NCI-H748 treated with DMSO at 0.1 percent for 48 hours (cell line): ENCODE results near the gene MDN1.
"Not testable (repeated sequence)": the region's sequence is repeated elsewhere in the genome, so short reads cannot be mapped to it uniquely, and the experiment has no call there.

Experiments used
- DNase-seq: peaks from one replicate; lab custom pipeline; 2025; lab: John Stamatoyannopoulos, UW

The MDN1 gene

DNA sequence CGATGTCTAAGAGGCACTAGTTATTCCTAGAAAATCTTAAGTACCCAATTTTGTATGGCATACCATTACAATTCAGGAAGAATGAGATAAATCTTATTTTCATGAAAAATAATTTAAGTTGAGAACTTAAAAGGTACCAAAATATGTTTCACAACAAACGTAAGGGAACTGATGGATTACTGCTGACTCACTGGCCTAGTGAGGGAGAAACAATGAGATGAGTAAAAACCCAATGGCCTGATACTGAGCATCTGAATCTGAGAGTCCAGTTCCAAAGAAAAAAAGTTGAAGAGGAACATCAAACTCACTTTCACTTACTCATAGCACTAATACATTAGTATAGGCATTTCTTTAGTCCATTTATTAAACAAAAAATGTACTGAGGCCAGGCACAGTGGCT lies 56.0 kb downstream of the MDN1 start:
- no peak for DNase-seq

- DNase-seq = no peak
These were observed 60.8 kb downstream of the MDN1 start for GRCh38 chr6:89758830-89759229.

DNA sequence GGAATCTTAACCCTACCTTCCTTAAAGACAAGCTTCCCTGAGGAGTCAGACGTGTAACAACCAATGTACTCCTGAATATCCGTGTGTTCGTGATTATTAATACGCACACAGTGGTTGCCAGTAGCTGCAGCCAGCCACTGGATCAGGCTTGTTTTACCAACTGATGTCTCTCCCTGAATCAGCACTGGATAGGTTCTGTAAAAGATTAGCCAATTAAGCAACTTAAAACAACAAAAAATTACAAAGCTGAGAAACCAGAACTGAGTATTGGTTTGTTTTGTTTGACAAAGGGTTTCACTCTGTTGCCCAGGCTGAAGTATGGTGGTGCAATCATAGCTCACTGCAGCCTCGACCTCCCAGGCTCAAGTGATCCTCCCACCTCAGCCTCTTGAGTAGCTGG lies 69.3 kb downstream of the MDN1 start:
- DNase-seq = no peak

- DNase-seq = no peak
These were observed 69.7 kb downstream of the MDN1 start for GRCh38 chr6:89749918-89750317.

DNA sequence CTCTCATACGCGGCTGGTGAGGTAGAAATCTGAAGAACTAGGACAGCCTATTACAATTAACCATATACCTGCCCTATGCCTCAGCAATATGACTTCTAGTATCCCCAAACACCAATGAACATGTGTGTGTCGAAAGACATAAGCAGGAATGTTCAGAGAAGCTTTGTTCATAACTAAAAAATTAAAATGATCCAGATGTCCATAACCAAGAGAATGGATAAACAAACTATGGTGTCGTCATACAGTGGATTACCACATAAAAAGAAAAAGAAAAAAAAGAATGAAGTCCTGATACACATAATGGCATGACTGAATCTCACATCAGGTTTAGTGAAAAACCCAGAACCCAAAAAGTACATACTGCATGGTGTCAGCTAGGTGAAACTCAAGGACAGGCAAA lies 73.9 kb downstream of the MDN1 start:
- DNase-seq = no peak

DNA sequence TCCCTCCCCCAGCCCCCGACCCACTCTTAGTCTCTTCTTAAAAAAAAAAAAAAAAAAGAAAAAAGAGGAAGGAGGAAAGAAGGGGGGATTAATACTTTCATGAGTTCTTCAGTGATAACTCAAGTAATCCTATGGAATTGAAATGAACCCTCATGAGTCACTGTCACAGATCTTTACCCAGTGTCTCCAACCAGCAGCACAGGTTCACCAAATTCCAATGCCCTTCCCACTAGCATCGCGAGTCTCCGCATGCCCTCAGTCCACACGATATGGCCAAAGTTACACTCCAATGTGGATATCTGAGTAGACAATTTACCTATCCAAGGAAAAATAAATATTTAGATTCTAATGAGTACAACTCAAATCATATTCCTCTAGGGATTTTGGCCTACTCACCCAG lies 74.5 kb downstream of the MDN1 start:
- DNase-seq = no peak

DNA sequence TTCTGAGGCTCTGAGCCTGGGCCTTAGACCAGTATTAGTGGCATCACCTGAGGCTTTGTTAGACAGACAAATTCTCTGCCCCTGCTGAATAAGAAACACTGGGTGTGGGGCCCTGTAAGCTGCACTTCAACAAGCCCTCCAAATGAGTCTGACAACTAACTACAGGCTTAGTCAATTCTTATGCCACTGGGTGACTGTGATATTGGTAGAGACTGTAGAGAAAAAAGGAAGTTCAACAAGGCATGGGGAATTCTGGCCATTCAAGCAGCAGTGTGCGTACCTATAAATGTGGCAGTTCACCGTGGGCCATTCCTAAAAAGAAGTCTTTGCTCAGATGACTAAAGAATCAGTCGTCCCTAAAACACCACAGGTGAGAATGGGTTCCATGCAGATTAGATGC lies 82.7 kb downstream of the MDN1 start:
- DNase-seq = no peak

DNA sequence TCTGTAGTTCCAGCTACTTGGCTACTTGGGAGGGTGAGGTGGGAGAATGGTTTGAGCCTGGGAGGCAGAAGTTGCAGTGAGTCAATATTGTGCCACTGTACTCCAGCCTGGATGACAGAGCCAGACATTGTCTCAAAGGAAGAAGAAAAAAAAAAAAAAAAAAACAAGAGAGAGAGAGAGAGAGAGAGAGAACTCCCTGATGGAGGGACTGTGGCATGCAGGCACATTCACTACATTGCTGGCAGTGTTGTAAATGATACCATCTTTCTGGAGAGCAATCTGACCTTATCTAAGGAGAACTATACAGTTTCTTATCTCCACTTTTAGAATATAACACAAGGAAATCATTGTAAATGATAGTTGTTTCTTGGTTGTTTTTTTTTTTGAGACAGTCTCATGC lies 85.1 kb downstream of the MDN1 start:
- DNase-seq = no peak

DNA sequence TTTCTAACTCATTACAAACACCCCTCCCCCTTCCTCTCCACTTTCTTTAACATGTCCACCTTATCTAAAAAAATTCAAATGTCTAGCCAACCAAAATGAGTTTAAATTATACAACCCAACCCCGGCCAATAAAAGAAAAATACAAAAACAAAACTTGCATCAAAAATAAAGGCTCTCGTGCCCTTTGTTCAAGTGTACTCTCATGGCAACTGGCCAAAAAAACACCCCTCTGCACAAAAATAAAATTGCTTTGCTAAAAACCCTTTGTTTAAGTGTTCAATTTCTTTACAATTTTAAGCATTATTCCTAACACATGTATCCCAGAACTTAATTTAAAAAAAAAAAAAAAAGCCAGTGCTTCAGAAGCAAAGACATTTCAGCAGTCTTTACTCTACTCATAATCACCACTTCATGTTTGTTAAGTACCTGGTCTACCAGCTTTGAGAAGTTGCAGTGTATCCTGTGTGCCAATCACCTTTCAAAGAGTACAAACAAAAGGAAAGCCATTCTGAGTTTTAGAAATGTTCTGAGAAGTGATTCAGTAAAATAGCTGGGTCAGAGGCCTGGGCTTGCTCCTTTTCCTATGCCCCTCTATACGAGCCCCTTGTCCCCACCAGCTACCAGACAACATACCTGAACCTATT lies 87.5 kb downstream of the MDN1 start:
- no peak for DNase-seq

DNA sequence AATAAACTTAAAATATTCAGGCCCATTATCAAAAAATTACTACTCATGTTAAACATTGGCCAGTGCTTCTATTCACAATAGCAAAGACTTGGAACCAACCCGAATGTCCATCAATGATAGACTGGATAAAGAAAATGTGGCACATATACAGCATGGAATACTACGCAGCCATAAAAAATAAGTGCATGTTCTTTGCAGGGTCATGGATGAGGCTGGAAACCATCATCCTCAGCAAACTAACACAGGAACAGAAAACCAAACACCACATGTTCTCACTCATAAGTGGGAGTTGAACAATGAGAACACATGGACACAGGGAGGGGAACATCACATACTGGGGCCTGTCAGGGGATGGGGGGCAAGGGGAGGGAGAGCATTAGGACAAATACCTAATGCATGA lies 88.3 kb downstream of the MDN1 start:
- not testable (repeated sequence) for DNase-seq

- DNase-seq = no peak
These were observed 89.8 kb downstream of the MDN1 start for GRCh38 chr6:89729818-89730217.

DNA sequence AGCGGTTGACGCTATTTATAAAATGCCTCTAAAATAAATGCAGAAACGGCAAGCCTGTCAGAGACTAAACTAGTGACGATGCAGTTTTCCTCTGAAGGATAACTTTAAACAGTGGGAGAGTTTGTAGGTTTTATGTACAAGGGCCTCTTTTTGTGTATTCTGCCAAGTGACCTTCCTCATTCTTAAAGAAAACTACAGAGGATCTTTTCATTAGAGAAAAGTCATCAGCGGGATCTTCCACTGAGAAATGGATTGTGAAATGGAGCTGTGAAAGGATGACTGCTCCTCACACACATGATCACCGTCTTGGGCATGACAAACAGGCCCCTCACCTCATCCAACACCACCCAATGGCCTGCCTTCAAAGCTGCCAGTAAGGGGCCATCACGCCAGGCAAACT lies 92.1 kb downstream of the MDN1 start:
- DNase-seq = no peak

- no peak for DNase-seq
These were observed 94.6 kb downstream of the MDN1 start for GRCh38 chr6:89724981-89725380.

DNA sequence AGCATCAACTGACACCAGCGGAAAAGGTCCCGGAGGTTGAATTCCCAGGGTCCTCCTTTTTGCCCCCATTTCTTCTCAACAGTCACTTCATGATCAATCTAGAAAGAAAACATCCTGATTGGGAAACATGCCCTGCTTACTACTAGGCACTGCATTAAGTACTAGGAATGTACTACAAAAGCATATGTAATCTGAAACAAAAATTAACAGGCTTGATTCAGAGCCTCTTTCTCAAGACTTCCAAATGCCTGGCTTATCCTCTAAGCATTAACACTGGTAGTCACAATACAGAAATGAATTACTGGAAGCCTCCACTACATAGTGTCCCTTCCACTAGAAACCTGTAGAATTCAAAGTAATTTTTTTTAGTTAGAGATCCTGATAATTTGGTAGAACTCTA lies 96.5 kb downstream of the MDN1 start:
- DNase-seq = no peak

DNA sequence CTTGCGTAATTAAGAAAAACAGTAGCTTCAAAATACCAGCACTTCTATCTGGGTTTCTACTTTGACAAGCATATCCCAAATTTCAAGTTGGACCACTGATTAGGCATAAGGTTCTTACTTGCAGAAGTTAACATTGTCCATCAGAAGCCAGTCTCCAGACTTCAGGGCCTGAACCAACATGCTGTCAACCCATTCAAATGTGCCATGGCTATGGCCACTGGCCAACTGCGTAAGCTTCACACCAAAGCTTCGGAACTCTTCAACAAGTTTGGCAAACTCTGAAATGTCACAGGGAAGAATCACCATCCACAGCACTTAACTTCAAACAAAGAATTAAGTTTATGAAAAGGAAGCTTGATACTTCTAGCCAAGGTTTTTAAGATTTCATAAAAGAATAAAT lies 103.1 kb downstream of the MDN1 start:
- DNase-seq = no peak

DNA sequence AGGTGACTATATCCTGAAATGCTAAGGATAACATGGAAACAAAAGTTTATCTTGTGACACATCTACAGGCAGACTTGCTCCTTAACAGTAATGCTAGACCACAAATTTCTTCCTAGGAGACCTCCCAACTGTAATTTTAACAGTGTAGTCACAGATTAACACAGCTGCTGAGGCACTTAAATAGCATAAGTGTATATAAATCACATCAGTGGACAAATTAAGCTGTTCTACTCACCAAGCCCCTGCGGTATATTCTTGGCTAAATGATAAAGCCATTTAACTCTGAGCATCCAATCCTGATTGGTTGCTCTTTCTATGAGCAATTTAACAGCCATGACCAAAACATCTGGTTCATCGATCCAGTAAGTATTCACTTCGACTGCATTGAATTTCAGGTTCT lies 107.8 kb downstream of the MDN1 start:
- DNase-seq = no peak

DNA sequence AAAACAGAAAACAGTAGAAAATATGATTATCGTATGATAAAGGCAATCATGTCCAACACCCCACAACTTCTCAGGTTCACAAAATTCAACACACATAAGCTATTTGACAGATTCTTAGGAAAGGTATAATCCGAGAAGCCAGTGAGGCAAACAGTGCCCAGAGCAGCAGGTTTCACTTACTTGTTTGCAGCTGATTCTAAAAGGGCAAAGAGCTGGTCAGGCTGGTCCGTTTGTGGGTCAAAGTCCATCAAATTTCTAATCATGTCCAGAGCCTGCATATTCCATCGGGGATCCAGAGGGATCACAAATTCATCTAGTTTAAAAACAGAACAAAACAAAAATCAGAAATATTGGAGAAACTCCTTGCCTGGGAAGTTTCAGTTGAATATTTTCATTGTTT lies 111.3 kb downstream of the MDN1 start:
- no peak for DNase-seq

- no peak for DNase-seq
These were observed 111.8 kb downstream of the MDN1 start for GRCh38 chr6:89707766-89708165.

- no peak for DNase-seq
These were observed 113.5 kb downstream of the MDN1 start for GRCh38 chr6:89706121-89706520.

GRCh38 chr6:89703292-89703691 lies 116.3 kb downstream of the MDN1 start:
- no peak for DNase-seq

DNA sequence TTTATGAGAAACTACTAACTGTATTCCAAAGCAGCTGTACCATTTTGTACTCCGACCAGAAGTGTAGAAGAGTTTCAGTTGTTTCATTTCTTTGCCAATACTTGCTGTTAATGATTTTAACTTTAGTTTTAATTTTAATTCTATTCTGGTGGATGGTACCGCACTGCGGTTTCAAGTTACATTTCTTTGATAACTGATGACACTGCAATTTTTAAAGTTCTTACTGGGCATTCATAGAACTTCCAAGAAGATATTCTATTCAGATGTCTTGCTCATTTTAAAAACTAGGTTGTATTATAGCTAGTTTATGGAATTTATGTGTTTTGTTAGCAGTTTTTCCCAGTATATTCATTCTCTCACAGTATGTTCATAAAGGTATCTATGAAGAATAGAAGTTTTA lies 117.2 kb downstream of the MDN1 start:
- DNase-seq = no peak

- DNase-seq = no peak
These were observed 123.9 kb downstream of the MDN1 start for GRCh38 chr6:89695667-89696066.

DNA sequence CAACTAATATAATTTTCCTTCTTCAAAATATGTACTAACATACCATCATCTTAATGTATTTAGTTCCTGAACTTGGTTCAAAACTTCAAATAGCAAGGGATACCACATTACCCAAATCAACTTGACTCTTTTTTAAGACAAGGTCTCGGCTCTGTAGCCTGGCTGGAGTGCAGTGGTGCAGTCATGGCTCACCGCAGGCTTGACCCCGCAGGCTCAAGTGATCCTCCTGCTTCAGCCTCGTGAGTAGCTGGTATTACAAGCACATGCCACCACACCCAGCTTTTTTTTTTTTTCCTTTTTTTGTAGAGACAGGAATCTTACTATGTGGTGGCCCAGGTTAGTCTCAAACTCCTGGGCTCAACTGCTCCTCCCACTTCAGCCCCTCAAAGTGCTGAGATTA lies 125.2 kb downstream of the MDN1 start:
- DNase-seq = no peak

DNA sequence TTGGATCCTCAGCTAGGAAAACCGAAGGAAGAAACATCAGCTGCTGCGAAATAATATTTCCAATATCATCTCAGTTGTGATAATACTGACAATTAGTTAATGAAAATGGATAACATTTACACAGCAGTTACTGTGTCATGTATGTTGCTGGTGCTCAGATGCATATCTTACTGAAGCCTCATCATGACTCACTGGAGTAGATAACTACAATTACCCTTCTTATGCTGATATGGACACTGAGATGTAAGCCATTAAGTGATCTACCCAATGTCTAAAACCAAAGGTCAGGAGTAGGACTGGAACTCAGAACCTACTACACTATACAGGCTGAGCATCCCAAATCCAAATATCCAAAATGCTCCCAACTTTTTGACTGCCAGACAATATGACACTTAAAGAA lies 126.4 kb downstream of the MDN1 start:
- no peak for DNase-seq

DNA sequence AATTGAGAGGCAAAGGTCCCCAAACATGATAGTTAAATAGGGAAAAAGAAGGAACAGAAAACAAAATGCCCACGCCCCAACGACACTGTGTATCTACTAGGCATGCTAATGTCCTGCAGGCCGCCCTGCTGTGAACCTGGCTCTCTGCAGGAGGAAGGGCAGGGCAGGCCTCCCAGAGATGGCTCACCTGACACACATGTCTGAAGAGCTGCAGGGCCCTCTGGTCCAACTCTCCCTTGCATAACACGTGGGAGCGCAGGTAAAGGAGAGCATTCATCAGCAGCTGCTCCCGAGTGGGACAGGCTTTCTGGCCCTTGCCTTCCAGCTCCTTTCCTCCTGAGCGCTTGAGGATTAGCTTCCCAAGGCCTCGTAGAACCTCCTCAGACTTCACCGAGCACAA lies 127.3 kb downstream of the MDN1 start:
- no peak for DNase-seq
